Measurements from ENCODE around the gene VIL1. TPM values are rescaled to one million over a fixed set of nuclear protein-coding genes. Genes with fewer than 3 reads are reported as not detected.

VIL1 gene
- polyA plus RNA-seq, 3 donors: not detected

- Histone ChIP-seq H3K4me2 (replicated peaks; ENCODE audit: extremely low read depth, low read length, poor library complexity, severe bottlenecking) (no peak overlapping the region), H2AFZ (ENCODE audit: insufficient read depth, low read depth, low read length, poor library complexity, severe bottlenecking) (no peak overlapping the region), H3K9me3 (replicated peaks in 1 of 2; ENCODE audit: control insufficient read depth in 1 of 2, insufficient read depth in 1 of 2, low read length in 2 of 2) (no peaks in the 10 kb centered on the region), H3K4me3 (replicated peaks in 1 of 3; ENCODE audit: low read depth in 2 of 3, low read length in 3 of 3) (no peak overlapping the region), H3K36me3 (replicated peaks in 1 of 2; ENCODE audit: control insufficient read depth in 1 of 2, insufficient read depth in 2 of 2, low read length in 2 of 2) (peaks cover 2 to 20% of the 10 kb centered on the region in 2 donors), H3K4me1 (ENCODE audit: control insufficient read depth in 1 of 2, insufficient read depth in 2 of 2, low read length in 2 of 2) (peaks cover 30 to 35% of the 10 kb centered on the region in 2 donors), H3K27ac (ENCODE audit: low read depth in 1 of 2, low read length in 2 of 2) (peak overlapping the region in 1 of 2 donors; percentile 63), H4K20me1 (ENCODE audit: insufficient read depth, low read length) (no peaks in the 10 kb centered on the region), H3K27me3 (ENCODE audit: control insufficient read depth in 2 of 2, insufficient read depth in 2 of 2, low read length in 2 of 2) (no peaks in the 10 kb centered on the region), H3K9ac (ENCODE audit: insufficient read depth, low read length, poor library complexity, severe bottlenecking) (no peak overlapping the region), H3K79me2 (ENCODE audit: insufficient read depth, low read length) (no peaks in the 10 kb centered on the region)
- Mint-ChIP-seq H3K4me1 (peaks cover 38% of the 10 kb centered on the region), H3K4me3 (no peak overlapping the region), H3K9me3 (no peaks in the 10 kb centered on the region), H3K27ac (peak overlapping the region in 5 of 7 donors; percentile 32 to 87 (median 38)), H3K36me3 (peaks cover 6 to 22% of the 10 kb centered on the region in 2 donors), H3K27me3 (ENCODE audit: low read depth in 3 of 3) (peaks cover 0 to 3% (median 0%) of the 10 kb centered on the region in 3 donors)
- WGBS (ENCODE audit: insufficient coverage): 0% methylated on average over 1 of the region's 1 CpG
- TF ChIP-seq CTCF (IDR thresholded peaks at IDR 0.05): no peak
- no peak for DNase-seq
- intact Hi-C loops (cut with micrococcal nuclease): loop anchor here in 1 of 2 donors (10.0 kb wide), 1 partner anchor 286 kb away; no protein-coding TSS in a partner anchor
These were observed 51.5 kb downstream of the VIL1 start for GRCh38 chr2:218470448-218470847.

- intact Hi-C loops (cut with micrococcal nuclease): loop anchor here in 1 of 2 donors (10.0 kb wide), 1 partner anchor 286 kb away; no protein-coding TSS in a partner anchor
- no peaks in the 10 kb centered on the region for H3K79me2 ChIP-seq (ENCODE audit: insufficient read depth, low read length)
- no peaks in the 10 kb centered on the region for H3K27me3 ChIP-seq (ENCODE audit: control insufficient read depth in 2 of 2, insufficient read depth in 2 of 2, low read length in 2 of 2)
- Mint-ChIP-seq H3K27ac (peak overlapping the region in 6 of 7 donors; percentile 24 to 87 (median 70)), H3K4me3 (peak overlapping the region in 1 of 2 donors; percentile 52), H3K4me1 (peaks cover 35% of the 10 kb centered on the region), H3K36me3 (peaks cover 6 to 26% of the 10 kb centered on the region in 2 donors), H3K9me3 (no peaks in the 10 kb centered on the region), H3K27me3 (ENCODE audit: low read depth in 3 of 3) (peaks cover 0 to 3% (median 0%) of the 10 kb centered on the region in 3 donors)
- H4K20me1 ChIP-seq (ENCODE audit: insufficient read depth, low read length): no peaks in the 10 kb centered on the region
- peaks cover 30 to 32% of the 10 kb centered on the region in 2 donors for H3K4me1 ChIP-seq (ENCODE audit: control insufficient read depth in 1 of 2, insufficient read depth in 2 of 2, low read length in 2 of 2)
- H3K27ac ChIP-seq (ENCODE audit: low read depth in 1 of 2, low read length in 2 of 2): peak overlapping the region in 1 of 2 donors; percentile 63
- peak overlapping the region; percentile 45 for H3K4me2 ChIP-seq (replicated peaks; ENCODE audit: extremely low read depth, low read length, poor library complexity, severe bottlenecking)
- H3K4me3 ChIP-seq (replicated peaks in 1 of 3; ENCODE audit: low read depth in 2 of 3, low read length in 3 of 3): peak overlapping the region in 1 of 3 experiments; percentile 43
- peaks cover 2 to 20% of the 10 kb centered on the region in 2 donors for H3K36me3 ChIP-seq (replicated peaks in 1 of 2; ENCODE audit: control insufficient read depth in 1 of 2, insufficient read depth in 2 of 2, low read length in 2 of 2)
- no peak overlapping the region for H2AFZ ChIP-seq (ENCODE audit: insufficient read depth, low read depth, low read length, poor library complexity, severe bottlenecking)
- no peak overlapping the region for H3K9ac ChIP-seq (ENCODE audit: insufficient read depth, low read length, poor library complexity, severe bottlenecking)
- DNase-seq: peak; percentile 15 to 50 (median 44)
- no peak for TF ChIP-seq CTCF (IDR thresholded peaks at IDR 0.05)
- no peaks in the 10 kb centered on the region for H3K9me3 ChIP-seq (replicated peaks in 1 of 2; ENCODE audit: control insufficient read depth in 1 of 2, insufficient read depth in 1 of 2, low read length in 2 of 2)
- WGBS (ENCODE audit: insufficient coverage): 50% methylated on average over 2 of the region's 2 CpGs
These were observed 52.1 kb downstream of the VIL1 start for GRCh38 chr2:218471036-218471435.
